GM12878 (cell line): ENCODE measurements around the gene NIN. TPM values are rescaled to one million over a fixed set of nuclear protein-coding genes. Genes with fewer than 3 reads are reported as not detected.

Experiments
- ATF7 ChIP-seq: fragments of 450-650 bp; IDR thresholded peaks from 2 replicates; pipeline ENCODE4 v1.6.1; 2016; ENCODE audit warnings: low read depth, mild to moderate bottlenecking
- ETV6 ChIP-seq, 2 experiments: fragments of 450-650 bp in 1 of 2; IDR thresholded peaks in 1 of 2; conservative IDR thresholded peaks in 1 of 2; 2 replicates each; pipeline ENCODE4 v1.6.1; 2014; ENCODE audit warnings: antibody characterized with exemption in 1 of 2, borderline replicate concordance in 1 of 2, low read depth in 1 of 2, mild to moderate bottlenecking in 1 of 2, moderate library complexity in 1 of 2
- FOXM1 ChIP-seq: IDR thresholded peaks from 2 replicates; pipeline ENCODE4 v1.6.1; 2012; ENCODE audit warnings: low read depth, mild to moderate bottlenecking, inconsistent platforms, low read length, moderate library complexity
- GABPA ChIP-seq: IDR thresholded peaks from 2 replicates; pipeline ENCODE4 v1.6.1; 2014; ENCODE audit warnings: antibody characterized with exemption, low read depth, mild to moderate bottlenecking, inconsistent platforms
- HDAC2 ChIP-seq: fragments of 200-600 bp; sonication (generic); IDR thresholded peaks from 2 replicates; pipeline ENCODE4 v1.6.1; 2017
- IKZF1 ChIP-seq: fragments of 450-650 bp; conservative IDR thresholded peaks from 2 replicates; pipeline ENCODE4 v1.6.1; 2017; ENCODE audit warnings: antibody characterized with exemption, mild to moderate bottlenecking
- JUNB ChIP-seq: IDR thresholded peaks from 2 replicates; pipeline ENCODE4 v1.6.1; 2016; ENCODE audit warnings: antibody characterized with exemption, mild to moderate bottlenecking
- MEF2B ChIP-seq: fragments of 450-650 bp; IDR thresholded peaks from 2 replicates; pipeline ENCODE4 v1.6.1; 2018; ENCODE audit warnings: mild to moderate bottlenecking, moderate library complexity; ENCODE audit not compliant: partially characterized antibody, poor library complexity, severe bottlenecking
- NFIC ChIP-seq: IDR thresholded peaks from 2 replicates; pipeline ENCODE4 v1.6.1; 2012; ENCODE audit warnings: low read depth, mild to moderate bottlenecking, inconsistent platforms, low read length, moderate library complexity
- RAD51 ChIP-seq: fragments of 450-650 bp; IDR thresholded peaks from 2 replicates; pipeline ENCODE4 v1.6.1; 2016; ENCODE audit warnings: moderate library complexity, mild to moderate bottlenecking, inconsistent platforms
- RBBP5 ChIP-seq: fragments of 200-600 bp; sonication (generic); conservative IDR thresholded peaks from 2 replicates; pipeline ENCODE4 v1.6.1; 2016
- TARDBP ChIP-seq: IDR thresholded peaks from 2 replicates; pipeline ENCODE4 v1.6.1; 2016; ENCODE audit warnings: borderline replicate concordance
- WRNIP1 ChIP-seq: IDR thresholded peaks from 2 replicates; pipeline ENCODE4 v1.6.1; 2011; ENCODE audit warnings: low read depth, low read length, improper control_type of control experiment, borderline replicate concordance
- polyA plus RNA-seq, 11 experiments: library from polyadenylated mRNA; depleted of rRNA in 4 of 11; unstranded in 6 of 11; stranded (reverse) in 5 of 11; fragments of >200 nt; fragmentation: Nextera tagmentation in 4 of 11; fragmentation: Illumina TruSeq in 1 of 11; extraction: Ambion mirVana in 4 of 11; extraction: Trizol in 1 of 11; gene quantifications; 1 replicate in 1 of 11; 2 replicates in 10 of 11; pipeline versions ENCODE4 v1.2.1 to v1.2.3, GENCODE V29; 2011 to 2016; ENCODE audit warnings: inconsistent platforms in 2 of 11, missing spikeins in 2 of 11, low read depth in 1 of 11
- total RNA-seq, 4 experiments: library from RNA; depleted of rRNA in 3 of 4; stranded (reverse); fragments of >200 nt in 3 of 4; fragmentation: Illumina TruSeq in 1 of 4; extraction: Trizol in 1 of 4; gene quantifications; 2 replicates each; pipeline versions ENCODE4 v1.2.1 to v1.2.3, GENCODE V29; 2013 to 2021
- TF ChIP-seq, protein P1 (sequence below): fragments of 450-650 bp; formaldehyde crosslinking; IDR thresholded peaks from 2 replicates; pipeline ENCODE4 v1.4.0; 2022; ENCODE audit warnings: mild to moderate bottlenecking, moderate library complexity
- TF ChIP-seq, protein P2 (sequence below): IDR thresholded peaks from 2 replicates; pipeline ENCODE4 v1.6.1; 2011; ENCODE audit warnings: low read depth, mild to moderate bottlenecking, low read length, moderate library complexity, borderline replicate concordance; ENCODE audit errors: extremely low read depth
- TF ChIP-seq, protein P3 (sequence below): fragments of 450-650 bp; conservative IDR thresholded peaks from 2 replicates; pipeline ENCODE4 v1.6.1; 2017; ENCODE audit warnings: mild to moderate bottlenecking, moderate library complexity
- TF ChIP-seq, protein P4 (sequence below): fragments of 450-650 bp; IDR thresholded peaks from 2 replicates; pipeline ENCODE4 v1.6.1; 2017; ENCODE audit warnings: mild to moderate bottlenecking
- TF ChIP-seq, protein P5 (sequence below): fragments of 450-650 bp; formaldehyde crosslinking; IDR thresholded peaks from 2 replicates; pipeline ENCODE4 v1.4.0; 2020; ENCODE audit warnings: mild to moderate bottlenecking, moderate library complexity

NIN gene
- total and polyA plus RNA-seq, 10 of the 15 experiments (the other 5 are each of a cell fraction or from before 2014, with no cell fraction given): 16.2 to 135 (median 70.3) TPM

DNA sequence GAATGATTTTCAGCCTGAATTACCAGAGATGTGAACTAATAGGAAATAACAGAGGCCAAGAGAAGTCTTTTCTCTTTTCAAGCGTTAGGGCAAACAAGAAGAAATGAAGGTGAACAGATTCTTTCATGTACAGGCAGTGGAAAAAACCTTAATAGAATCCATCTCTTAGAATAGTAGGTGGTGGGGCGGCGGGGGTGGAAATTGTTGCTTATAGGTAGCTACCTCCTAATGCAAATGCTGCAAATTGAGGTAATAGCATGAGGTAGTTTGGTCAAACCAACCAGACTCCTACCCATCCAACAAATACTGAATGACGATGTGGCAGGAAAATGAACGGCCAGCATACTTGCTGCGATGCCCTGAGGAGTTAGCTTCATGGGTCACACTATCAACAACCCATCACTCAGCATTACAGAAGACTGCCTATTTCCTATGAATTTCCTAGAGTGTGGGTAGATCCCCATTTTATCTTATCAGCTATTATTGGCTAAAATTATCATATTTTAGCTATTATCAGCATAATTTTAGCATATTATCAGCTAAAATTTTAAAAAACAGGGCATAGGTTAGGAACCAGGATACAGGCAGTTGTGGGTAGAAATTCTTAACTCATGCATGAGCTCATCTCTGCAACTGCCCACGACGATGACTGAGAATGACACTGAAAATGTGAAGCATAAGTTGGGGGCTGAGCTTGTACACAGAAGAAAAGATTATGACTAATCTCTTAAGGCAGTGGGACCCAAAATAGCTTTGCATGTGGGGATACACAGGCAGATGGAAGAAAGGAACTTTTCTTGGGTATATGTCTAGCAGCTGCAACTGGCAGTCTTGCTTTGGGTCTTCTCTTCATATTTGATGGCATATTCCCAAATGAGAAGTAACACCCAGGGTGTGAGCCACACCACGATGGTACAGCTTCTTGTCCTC, 68.7 kb downstream of the NIN start (continued):
- TF ChIP-seq, protein P1, sequence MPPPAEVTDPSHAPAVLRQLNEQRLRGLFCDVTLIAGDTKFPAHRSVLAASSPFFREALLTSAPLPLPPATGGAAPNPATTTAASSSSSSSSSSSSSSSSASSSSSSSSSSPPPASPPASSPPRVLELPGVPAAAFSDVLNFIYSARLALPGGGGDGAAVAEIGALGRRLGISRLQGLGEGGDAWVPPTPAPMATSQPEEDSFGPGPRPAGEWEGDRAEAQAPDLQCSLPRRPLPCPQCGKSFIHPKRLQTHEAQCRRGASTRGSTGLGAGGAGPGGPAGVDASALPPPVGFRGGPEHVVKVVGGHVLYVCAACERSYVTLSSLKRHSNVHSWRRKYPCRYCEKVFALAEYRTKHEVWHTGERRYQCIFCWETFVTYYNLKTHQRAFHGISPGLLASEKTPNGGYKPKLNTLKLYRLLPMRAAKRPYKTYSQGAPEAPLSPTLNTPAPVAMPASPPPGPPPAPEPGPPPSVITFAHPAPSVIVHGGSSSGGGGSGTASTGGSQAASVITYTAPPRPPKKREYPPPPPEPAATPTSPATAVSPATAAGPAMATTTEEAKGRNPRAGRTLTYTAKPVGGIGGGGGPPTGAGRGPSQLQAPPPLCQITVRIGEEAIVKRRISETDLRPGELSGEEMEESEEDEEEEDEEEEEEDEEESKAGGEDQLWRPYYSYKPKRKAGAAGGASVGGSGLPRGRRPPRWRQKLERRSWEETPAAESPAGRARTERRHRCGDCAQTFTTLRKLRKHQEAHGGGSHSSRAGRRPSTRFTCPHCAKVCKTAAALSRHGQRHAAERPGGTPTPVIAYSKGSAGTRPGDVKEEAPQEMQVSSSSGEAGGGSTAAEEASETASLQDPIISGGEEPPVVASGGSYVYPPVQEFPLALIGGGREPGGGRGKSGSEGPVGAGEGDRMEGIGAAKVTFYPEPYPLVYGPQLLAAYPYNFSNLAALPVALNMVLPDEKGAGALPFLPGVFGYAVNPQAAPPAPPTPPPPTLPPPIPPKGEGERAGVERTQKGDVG (CRISPR knock-in tag): no peak
- peak; percentile 97 for TF ChIP-seq JUNB
- no peak for TF ChIP-seq WRNIP1
- TF ChIP-seq RAD51: no peak
- TF ChIP-seq, protein P2, sequence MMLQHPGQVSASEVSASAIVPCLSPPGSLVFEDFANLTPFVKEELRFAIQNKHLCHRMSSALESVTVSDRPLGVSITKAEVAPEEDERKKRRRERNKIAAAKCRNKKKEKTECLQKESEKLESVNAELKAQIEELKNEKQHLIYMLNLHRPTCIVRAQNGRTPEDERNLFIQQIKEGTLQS: no peak
- TF ChIP-seq, protein P3, sequence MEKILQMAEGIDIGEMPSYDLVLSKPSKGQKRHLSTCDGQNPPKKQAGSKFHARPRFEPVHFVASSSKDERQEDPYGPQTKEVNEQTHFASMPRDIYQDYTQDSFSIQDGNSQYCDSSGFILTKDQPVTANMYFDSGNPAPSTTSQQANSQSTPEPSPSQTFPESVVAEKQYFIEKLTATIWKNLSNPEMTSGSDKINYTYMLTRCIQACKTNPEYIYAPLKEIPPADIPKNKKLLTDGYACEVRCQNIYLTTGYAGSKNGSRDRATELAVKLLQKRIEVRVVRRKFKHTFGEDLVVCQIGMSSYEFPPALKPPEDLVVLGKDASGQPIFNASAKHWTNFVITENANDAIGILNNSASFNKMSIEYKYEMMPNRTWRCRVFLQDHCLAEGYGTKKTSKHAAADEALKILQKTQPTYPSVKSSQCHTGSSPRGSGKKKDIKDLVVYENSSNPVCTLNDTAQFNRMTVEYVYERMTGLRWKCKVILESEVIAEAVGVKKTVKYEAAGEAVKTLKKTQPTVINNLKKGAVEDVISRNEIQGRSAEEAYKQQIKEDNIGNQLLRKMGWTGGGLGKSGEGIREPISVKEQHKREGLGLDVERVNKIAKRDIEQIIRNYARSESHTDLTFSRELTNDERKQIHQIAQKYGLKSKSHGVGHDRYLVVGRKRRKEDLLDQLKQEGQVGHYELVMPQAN: no peak
- TF ChIP-seq MEF2B: peak; percentile 70
- TF ChIP-seq GABPA: peak; percentile 29; the same call in 1 of the 2 replicates
- TF ChIP-seq, protein P4, sequence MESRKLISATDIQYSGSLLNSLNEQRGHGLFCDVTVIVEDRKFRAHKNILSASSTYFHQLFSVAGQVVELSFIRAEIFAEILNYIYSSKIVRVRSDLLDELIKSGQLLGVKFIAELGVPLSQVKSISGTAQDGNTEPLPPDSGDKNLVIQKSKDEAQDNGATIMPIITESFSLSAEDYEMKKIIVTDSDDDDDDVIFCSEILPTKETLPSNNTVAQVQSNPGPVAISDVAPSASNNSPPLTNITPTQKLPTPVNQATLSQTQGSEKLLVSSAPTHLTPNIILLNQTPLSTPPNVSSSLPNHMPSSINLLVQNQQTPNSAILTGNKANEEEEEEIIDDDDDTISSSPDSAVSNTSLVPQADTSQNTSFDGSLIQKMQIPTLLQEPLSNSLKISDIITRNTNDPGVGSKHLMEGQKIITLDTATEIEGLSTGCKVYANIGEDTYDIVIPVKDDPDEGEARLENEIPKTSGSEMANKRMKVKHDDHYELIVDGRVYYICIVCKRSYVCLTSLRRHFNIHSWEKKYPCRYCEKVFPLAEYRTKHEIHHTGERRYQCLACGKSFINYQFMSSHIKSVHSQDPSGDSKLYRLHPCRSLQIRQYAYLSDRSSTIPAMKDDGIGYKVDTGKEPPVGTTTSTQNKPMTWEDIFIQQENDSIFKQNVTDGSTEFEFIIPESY: no peak
- no peak for TF ChIP-seq TARDBP
- TF ChIP-seq ETV6 (conservative IDR thresholded peaks at IDR 0.05 in 1 of 2, IDR thresholded peaks at IDR 0.05 in 1 of 2; ENCODE audit: borderline replicate concordance in 1 of 2, low read depth in 1 of 2): no peak
- no peak for TF ChIP-seq HDAC2
- TF ChIP-seq, protein P5, sequence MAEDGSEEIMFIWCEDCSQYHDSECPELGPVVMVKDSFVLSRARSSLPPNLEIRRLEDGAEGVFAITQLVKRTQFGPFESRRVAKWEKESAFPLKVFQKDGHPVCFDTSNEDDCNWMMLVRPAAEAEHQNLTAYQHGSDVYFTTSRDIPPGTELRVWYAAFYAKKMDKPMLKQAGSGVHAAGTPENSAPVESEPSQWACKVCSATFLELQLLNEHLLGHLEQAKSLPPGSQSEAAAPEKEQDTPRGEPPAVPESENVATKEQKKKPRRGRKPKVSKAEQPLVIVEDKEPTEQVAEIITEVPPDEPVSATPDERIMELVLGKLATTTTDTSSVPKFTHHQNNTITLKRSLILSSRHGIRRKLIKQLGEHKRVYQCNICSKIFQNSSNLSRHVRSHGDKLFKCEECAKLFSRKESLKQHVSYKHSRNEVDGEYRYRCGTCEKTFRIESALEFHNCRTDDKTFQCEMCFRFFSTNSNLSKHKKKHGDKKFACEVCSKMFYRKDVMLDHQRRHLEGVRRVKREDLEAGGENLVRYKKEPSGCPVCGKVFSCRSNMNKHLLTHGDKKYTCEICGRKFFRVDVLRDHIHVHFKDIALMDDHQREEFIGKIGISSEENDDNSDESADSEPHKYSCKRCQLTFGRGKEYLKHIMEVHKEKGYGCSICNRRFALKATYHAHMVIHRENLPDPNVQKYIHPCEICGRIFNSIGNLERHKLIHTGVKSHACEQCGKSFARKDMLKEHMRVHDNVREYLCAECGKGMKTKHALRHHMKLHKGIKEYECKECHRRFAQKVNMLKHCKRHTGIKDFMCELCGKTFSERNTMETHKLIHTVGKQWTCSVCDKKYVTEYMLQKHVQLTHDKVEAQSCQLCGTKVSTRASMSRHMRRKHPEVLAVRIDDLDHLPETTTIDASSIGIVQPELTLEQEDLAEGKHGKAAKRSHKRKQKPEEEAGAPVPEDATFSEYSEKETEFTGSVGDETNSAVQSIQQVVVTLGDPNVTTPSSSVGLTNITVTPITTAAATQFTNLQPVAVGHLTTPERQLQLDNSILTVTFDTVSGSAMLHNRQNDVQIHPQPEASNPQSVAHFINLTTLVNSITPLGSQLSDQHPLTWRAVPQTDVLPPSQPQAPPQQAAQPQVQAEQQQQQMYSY: no peak
- TF ChIP-seq ATF7: peak; percentile 82
- peak; percentile 93 for TF ChIP-seq FOXM1
- TF ChIP-seq RBBP5: no peak
- peak; percentile 36 for TF ChIP-seq IKZF1
- peak; percentile 95 for TF ChIP-seq NFIC
